HK-2 (cell line): ENCODE results near the gene PBX1.

Experiments used
- DNase-seq: peaks from one replicate; pipeline ENCODE4 v3.0.0-alpha.2; 2018; ENCODE audit not compliant: unreplicated experiment

The PBX1 gene

GRCh38 chr1:164865385-164865784 is 306.4 kb downstream of the PBX1 start:
- DNase-seq, result no peak

- no peak for DNase-seq
These were observed 308.6 kb downstream of the PBX1 start for GRCh38 chr1:164867590-164867989.

DNA sequence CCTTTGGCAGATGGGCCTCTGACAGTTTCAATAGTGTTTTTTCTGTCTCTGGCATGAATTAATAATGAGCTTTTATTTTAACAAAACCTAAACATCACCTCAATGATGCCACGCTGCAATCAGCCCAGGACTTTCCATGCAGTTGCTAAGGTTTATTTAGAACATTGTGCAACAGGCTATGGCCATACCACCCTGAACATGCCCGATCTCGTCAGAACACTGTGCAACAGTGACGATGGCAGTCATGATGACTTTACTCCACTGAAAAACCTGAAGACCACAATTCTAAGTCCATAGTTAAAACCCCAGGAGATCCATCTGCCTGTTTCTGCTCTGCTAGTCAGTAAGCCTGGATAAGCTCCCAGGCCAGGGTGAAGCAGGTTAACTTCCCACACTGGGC is 310.0 kb downstream of the PBX1 start:
- no peak for DNase-seq

GRCh38 chr1:164875518-164875917 is 316.5 kb downstream of the PBX1 start:
- no peak for DNase-seq

DNA sequence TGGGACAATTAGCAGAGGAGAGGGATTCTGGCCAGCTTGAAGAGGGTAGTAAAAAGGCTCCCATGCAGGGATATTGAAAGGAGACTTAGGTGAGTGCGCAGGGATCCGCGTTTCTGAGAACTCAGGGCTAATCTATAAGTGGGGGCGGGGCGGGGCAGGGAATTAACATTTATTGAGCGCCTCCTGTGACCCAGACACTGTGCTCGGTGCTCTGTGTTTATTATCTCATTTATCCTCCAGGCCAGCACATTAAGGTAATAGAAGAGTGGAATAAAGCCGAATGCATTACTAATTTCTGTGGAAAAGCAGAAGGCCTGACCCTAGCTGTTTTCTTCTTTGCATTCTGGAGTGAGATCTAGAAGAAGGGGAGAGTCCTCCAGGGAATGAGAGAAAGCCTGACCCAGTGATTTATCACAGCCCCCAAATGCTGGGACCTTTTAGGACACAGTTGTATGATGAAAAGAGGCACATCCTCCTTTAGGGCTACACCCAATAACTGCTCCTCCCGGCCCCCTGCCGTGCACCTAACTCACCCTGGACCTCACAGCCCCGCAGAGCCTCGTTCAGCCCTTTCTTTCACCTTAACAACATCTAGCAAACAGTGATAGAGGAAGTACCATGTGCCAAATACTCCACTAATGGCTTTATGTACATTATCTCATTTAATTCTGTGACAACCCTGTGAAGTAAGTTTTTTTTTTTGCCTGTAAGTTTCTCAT is 317.6 kb downstream of the PBX1 start:
- DNase-seq, result no peak

GRCh38 chr1:164880199-164880598 is 321.2 kb downstream of the PBX1 start:
- no peak for DNase-seq

- no peak for DNase-seq
These were observed 321.7 kb downstream of the PBX1 start for GRCh38 chr1:164880644-164881043.

DNA sequence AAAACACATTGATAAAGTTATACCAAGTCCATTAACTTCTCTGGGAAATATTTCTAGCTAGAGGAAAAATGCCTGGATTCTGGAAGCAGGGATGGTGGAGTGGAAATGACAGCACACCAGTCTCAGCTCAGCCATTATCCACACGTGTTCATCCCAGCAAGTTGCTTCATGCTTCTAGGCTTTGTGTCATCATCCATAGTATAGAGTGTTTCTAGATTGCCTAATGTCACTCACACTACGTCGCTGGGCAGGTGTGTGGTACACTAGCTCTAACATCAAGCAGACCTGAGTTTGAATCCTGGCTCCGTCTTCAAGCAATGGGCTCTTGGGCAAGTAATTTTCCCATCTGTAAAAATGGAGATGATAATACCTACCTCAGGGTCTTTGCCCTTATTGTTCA is 326.3 kb downstream of the PBX1 start:
- no peak for DNase-seq

DNA sequence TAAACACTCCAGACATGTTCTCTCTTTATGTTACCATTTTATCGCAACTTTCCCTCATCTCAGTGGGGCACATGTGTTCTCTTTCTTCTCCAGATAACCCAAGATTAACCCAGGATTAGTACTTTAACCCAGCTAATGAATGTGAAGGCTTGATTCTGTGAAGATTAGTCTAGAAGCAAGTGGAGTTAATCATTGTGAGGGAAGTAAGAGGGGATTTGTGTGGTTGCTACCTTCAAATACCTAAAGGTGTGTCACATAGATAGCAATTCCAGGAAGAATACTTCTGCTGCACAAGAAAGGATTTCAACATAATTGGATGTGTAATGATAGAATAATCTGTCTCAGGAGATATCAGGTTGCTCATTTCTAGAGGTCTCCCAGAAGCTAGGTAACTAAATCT is 327.1 kb downstream of the PBX1 start:
- no peak for DNase-seq

DNA sequence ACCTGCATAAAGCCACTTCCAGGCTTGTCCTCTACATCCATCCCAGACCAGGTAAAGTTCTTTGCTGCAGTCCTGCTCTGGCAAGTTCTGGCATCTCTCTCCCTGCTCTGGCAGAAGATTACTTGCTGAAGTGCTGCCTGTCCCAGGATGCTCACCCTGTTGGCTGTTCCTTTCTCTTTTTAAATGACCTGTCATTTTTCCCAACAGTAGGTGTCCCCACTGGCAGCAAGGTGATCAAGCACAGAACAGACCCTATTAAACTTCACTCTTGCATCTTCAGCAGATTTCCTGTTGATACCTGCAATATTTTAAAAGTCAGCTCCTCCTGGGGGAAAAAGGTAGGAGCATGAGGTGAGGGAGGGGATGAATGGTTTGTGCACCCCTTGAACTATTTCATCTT is 332.6 kb downstream of the PBX1 start:
- no peak for DNase-seq

DNA sequence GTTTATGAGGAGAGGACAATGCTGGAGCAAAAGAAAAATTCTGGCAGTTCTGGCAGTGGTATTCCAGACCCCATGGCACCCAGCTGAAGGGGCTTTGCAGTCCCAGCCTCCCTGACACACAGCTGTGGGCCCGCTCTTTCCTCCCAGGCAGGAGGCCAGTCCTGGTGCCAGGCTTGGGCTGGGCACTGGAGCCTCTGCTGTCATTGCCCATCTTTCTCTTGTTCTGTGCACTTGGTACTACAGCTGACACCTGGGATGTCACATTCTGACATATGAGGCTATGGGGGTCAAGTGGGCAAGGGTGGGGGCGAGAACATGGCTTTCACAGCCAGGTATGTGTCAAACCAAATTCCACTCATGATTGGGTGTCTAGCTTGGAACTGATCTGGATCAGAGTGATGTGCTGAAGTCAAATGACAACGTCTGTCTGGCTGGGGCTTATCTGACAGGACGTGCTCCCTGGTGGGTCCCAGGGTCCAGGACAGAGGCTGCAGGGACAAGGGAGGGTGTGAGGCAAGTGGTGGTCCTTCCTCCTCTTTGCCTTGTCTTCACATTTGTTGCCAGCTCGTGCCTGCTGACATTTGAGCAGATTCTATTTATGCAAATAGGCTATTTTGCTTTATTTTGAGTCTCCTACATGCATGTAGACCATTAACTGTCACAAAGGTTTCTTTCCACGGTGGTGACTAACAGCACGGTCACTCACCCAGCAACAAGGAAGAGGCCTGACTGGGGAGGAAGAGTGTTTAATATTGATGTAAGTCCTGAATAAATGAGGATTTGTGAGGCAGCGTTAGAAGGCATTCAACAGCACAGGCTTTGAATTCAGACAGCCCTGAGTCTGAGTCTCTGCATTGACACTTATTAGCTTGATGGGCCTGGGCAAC is 336.3 kb downstream of the PBX1 start:
- no peak for DNase-seq

GRCh38 chr1:164901031-164901430 is 342.0 kb downstream of the PBX1 start:
- DNase-seq, result no peak
